Astrocyte of the spinal cord (primary cell): ENCODE data around the gene HTRA1.

Source experiments
- DNase-seq: peaks from one replicate; pipeline ENCODE4 v3.0.0; 2011; ENCODE audit warnings: low read depth, low spot score
- H3K4me3 ChIP-seq: 2 replicates; pipeline ENCODE4 v1.5.1; 2011; ENCODE audit warnings: low read depth, mild to moderate bottlenecking, low read length, moderate library complexity
- in situ Hi-C: cut with HindIII; loops from 2 replicates; pipeline ENCODE4 v1.10.0; 2017; ENCODE audit warnings: low sequenced_read_pairs
- TF ChIP-seq, protein P1 (sequence below): IDR thresholded peaks from 2 replicates; pipeline ENCODE4 v1.5.1; 2012; ENCODE audit warnings: low read depth, mild to moderate bottlenecking, low read length, inconsistent platforms

Gene HTRA1

DNA sequence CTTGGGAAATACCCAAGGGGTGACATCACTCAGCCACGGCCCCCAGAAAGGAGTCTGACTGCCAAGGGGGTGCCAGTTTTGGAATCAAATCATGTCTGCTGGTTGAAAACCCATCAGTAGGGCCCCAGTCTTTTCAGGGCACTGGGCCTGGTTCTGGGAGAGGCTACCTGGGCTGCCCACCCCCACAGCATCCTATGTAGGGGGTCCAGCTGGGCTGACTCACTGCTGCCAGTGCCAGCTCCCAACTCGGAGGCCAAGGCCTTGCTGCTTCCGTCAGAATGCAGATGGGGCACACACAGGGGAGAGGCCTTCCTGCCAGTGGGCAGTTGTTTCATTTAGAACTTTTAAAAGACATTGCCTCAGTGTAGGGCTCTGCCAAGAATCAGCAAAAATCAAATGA, 59.7 kb downstream of the HTRA1 start:
- in situ Hi-C loops: no loop called here
- TF ChIP-seq, protein P1, sequence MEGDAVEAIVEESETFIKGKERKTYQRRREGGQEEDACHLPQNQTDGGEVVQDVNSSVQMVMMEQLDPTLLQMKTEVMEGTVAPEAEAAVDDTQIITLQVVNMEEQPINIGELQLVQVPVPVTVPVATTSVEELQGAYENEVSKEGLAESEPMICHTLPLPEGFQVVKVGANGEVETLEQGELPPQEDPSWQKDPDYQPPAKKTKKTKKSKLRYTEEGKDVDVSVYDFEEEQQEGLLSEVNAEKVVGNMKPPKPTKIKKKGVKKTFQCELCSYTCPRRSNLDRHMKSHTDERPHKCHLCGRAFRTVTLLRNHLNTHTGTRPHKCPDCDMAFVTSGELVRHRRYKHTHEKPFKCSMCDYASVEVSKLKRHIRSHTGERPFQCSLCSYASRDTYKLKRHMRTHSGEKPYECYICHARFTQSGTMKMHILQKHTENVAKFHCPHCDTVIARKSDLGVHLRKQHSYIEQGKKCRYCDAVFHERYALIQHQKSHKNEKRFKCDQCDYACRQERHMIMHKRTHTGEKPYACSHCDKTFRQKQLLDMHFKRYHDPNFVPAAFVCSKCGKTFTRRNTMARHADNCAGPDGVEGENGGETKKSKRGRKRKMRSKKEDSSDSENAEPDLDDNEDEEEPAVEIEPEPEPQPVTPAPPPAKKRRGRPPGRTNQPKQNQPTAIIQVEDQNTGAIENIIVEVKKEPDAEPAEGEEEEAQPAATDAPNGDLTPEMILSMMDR: no peak
- no peak overlapping the region for H3K4me3 ChIP-seq
- DNase-seq: peak; percentile 30

DNA sequence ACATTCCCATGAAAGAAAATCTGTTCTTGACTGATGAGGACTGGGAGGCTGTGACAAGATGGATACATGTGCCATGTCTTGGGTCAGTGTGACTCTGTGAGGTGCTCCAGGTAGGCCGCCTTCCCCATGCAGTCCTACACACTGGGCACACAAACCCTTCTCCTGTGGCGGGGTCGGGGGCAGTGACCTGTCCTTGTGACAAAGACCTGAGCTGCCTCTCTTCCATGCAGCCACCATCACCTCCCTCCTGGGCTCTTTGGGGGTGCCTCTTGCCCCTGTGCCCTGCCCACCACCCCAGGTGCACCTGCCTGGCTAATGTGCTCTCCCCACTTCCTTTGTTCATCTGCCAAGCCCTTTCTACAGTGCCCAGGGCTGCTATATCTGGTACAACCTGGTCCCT, 63.5 kb downstream of the HTRA1 start:
- no peak for DNase-seq
- no peak overlapping the region for H3K4me3 ChIP-seq
- TF ChIP-seq, protein P1: no peak
- in situ Hi-C loops: no loop called here

DNA sequence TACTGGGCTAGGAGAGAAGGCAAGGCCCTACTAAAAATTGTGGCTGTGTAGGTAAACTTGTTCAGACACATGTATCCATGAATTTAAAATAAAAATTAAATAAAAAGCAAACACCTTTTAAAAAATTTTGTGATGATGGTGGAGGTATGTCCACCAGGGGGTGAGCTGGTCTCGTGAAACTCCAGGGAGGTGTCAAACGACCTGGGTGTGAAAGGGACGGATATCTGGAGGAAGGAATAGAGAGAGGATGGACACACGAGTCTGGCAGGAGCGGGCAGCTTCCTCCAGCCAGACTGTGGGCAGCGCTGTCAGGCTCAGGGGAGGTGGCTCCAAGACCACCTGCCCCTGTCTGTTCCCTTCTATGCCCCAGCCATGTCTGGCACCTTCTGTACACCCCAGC, 64.4 kb downstream of the HTRA1 start:
- in situ Hi-C loops: no loop called here
- no peak for DNase-seq
- no peak overlapping the region for H3K4me3 ChIP-seq
- TF ChIP-seq, protein P1: peak; percentile 9

DNA sequence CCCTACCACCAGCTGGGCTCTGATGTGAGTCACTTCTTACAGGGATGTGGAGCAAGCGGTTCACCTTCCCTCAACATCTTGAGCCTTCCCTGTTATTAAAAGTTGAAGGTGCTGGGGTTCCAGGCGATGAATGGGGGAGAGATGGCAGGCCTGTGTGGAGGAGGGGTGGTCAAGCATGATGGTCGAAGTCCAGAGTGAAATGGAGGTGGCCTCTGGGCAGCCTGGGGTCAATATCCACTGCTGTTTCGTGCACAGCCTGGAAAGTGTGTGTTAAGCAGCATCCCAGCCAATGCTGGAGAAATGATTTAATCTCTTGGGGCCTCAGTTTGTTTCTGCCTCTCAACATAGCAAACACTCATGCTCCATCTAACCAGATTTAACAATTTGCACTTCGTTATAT, 65.5 kb downstream of the HTRA1 start:
- no peak for DNase-seq
- H3K4me3 ChIP-seq: no peak overlapping the region
- TF ChIP-seq, protein P1: no peak

DNA sequence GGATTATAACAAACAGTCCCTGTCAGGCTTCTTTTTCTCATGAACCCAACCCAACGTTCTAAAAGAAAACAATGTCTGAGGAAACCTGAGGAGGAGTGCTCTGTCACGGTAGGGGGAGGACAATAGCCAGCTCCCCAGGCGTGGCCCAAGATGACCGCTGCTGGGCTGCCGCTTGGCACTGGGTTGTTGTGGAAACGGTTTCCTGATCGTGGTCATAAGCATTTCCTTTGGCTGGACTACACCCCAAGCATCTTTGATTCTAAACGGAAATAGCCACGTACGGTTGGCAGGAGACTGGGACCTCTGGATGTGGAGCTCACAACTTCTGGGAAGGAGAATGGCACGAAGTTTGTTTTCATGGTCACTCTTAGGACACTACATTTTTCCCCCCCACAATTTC, 68.8 kb downstream of the HTRA1 start:
- DNase-seq: peak; percentile 20
- TF ChIP-seq, protein P1: no peak
- H3K4me3 ChIP-seq: no peak overlapping the region
- in situ Hi-C loops: no loop called here

More for the DNA sequence above, 65.5 kb downstream of the HTRA1 start:
- in situ Hi-C loops: no loop called here

DNA sequence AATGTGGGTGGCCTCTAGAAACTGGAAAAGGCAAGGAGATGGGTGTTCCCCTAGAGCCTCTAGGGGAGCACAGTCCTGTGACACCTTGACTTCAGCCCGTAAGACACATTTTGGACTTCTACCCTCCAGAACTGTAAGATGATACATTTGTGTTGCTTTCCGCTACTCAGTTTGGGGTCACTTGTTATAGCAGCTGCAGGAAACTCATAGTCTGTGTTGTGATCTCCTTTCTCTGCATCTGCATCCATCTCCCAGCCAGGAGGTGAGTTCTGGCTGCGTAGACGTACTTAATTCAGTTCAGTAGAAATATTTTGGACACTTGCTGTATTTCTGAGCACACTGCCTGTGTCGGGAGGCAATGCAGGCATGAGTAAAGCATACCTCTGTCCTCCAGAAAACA, 69.9 kb downstream of the HTRA1 start:
- in situ Hi-C loops: no loop called here
- DNase-seq: no peak
- no peak overlapping the region for H3K4me3 ChIP-seq
- TF ChIP-seq, protein P1: no peak

DNA sequence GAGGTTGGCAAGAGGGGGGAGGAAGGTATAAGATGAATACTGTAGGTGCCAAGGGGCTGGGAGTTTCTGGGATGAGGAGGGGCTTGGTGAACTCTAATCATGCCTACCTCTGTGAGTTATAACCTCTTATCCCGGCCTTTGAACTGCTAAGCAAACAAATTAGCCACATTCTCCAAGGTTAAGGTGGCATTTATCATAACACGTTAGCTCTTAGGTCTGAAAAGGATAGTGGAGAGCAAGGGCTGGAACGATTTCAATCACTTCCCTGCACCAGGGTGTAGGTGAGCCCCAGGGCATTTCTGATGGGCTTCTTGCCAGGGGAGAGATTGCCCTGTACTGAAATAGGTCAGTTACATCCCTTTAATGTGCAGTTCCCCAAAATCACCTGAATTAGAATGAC, 70.6 kb downstream of the HTRA1 start:
- TF ChIP-seq, protein P1: no peak
- no peak overlapping the region for H3K4me3 ChIP-seq
- no peak for DNase-seq
- in situ Hi-C loops: no loop called here
